Endodermal cell (in vitro differentiated cells): ENCODE measurements around the gene DYRK3. TPM values are rescaled to one million over a fixed set of nuclear protein-coding genes. Genes with fewer than 3 reads are reported as not detected.

Source experiments
- DNase-seq: peaks from one replicate; pipeline ENCODE4 v3.0.0-alpha.2; 2017
- H3K27ac ChIP-seq: 2 replicates; pipeline ENCODE4 v1.5.1; 2013; ENCODE audit warnings: mild to moderate bottlenecking, low read depth, low read length, moderate library complexity
- H3K27me3 ChIP-seq: 2 replicates; pipeline ENCODE4 v1.6.1; 2013; ENCODE audit warnings: mild to moderate bottlenecking, low read length, moderate library complexity; ENCODE audit not compliant: insufficient read depth, control insufficient read depth, poor library complexity, severe bottlenecking
- H3K36me3 ChIP-seq: 2 replicates; pipeline ENCODE4 v1.7.0; 2013; ENCODE audit warnings: mild to moderate bottlenecking, low read length, moderate library complexity; ENCODE audit not compliant: control insufficient read depth, insufficient read depth
- H3K4me1 ChIP-seq: one replicate; pipeline ENCODE4 v1.7.0; 2013; ENCODE audit warnings: low read length; ENCODE audit not compliant: control insufficient read depth, insufficient read depth
- H3K4me3 ChIP-seq: 2 replicates; pipeline ENCODE4 v1.5.1; 2013; ENCODE audit warnings: mild to moderate bottlenecking, low read length, moderate library complexity
- H3K9ac ChIP-seq: 2 replicates; pipeline ENCODE4 v1.6.1; 2013; ENCODE audit warnings: mild to moderate bottlenecking, low read length, moderate library complexity; ENCODE audit not compliant: poor library complexity, severe bottlenecking; ENCODE audit errors: extremely low read depth
- H3K9me3 ChIP-seq: 2 replicates; pipeline ENCODE4 v1.6.1; 2013; ENCODE audit warnings: mild to moderate bottlenecking, low read length, moderate library complexity; ENCODE audit not compliant: control insufficient read depth
- H3K27ac Mint-ChIP-seq: 2 replicates; pipeline ENCODE4 v1.8.0; 2020; ENCODE audit warnings: mixed read lengths
- H3K27me3 Mint-ChIP-seq: 2 replicates; pipeline ENCODE4 v1.8.0; 2021; ENCODE audit warnings: mild to moderate bottlenecking, mixed read lengths; ENCODE audit not compliant: insufficient read depth
- H3K36me3 Mint-ChIP-seq: 2 replicates; pipeline ENCODE4 v1.8.0; 2020; ENCODE audit warnings: low read depth, mixed read lengths
- H3K4me1 Mint-ChIP-seq: 2 replicates; pipeline ENCODE4 v1.8.0; 2020; ENCODE audit warnings: mixed read lengths
- H3K4me3 Mint-ChIP-seq: 2 replicates; pipeline ENCODE4 v1.8.0; 2020; ENCODE audit warnings: mild to moderate bottlenecking, moderate library complexity, mixed read lengths
- H3K9me3 Mint-ChIP-seq: 2 replicates; pipeline ENCODE4 v1.8.0; 2020; ENCODE audit warnings: mild to moderate bottlenecking, mixed read lengths
- WGBS, 2 experiments: methylation state at CpG; one replicate each; pipeline versions ENCODE4 v1.1.5 to v1.1.7; 2013; ENCODE audit warnings: missing lambda C conversion rate in 2 of 2, mixed read lengths in 1 of 2; ENCODE audit not compliant: insufficient coverage in 1 of 2, insufficient read length in 1 of 2; 5-methylcytosine and 5-hydroxymethylcytosine counted together
- total RNA-seq, 2 donors: library from RNA; stranded (reverse); fragmentation: NEBNext Ultra II Directional in 1 of 2; extraction: Animal tissue kit (Norgen Biotek cat#: 25700) in 1 of 2; gene quantifications; 2 replicates in 1 of 2; 3 replicates in 1 of 2; pipeline ENCODE4 v1.2.1, GENCODE V29; 2021
- TF ChIP-seq, protein P1 (sequence below): fragments of 200-600 bp; sonication (generic); conservative IDR thresholded peaks from 2 replicates; pipeline ENCODE4 v1.5.0; 2021; ENCODE audit warnings: antibody characterized with exemption, mild to moderate bottlenecking

DYRK3 gene
- total RNA-seq, 2 donors from 2014 or later = 9.0 to 13.5 TPM

DNA sequence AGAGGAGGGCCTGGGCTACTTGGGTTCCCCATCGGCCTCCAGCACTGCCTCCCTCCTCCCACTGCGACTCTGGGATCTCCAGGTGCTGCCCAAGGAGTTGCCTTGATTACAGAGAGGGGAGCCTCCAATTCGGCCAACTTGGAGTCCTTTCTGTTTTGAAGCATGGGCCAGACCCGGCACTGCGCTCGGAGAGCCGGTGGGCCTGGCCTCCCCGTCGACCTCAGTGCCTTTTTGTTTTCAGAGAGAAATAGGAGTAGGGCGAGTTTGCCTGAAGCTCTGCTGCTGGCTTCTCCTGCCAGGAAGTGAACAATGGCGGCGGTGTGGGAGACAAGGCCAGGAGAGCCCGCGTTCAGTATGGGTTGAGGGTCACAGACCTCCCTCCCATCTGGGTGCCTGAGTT, 47.4 kb upstream of the DYRK3 start:
- Mint-ChIP-seq H3K4me3 (no peak overlapping the region), H3K4me1 (peaks cover 3% of the 10 kb centered on the region), H3K27ac (no peak overlapping the region), H3K9me3 (no peaks in the 10 kb centered on the region), H3K27me3 (no peaks in the 10 kb centered on the region), H3K36me3 (peaks cover 13% of the 10 kb centered on the region)
- TF ChIP-seq, protein P1, sequence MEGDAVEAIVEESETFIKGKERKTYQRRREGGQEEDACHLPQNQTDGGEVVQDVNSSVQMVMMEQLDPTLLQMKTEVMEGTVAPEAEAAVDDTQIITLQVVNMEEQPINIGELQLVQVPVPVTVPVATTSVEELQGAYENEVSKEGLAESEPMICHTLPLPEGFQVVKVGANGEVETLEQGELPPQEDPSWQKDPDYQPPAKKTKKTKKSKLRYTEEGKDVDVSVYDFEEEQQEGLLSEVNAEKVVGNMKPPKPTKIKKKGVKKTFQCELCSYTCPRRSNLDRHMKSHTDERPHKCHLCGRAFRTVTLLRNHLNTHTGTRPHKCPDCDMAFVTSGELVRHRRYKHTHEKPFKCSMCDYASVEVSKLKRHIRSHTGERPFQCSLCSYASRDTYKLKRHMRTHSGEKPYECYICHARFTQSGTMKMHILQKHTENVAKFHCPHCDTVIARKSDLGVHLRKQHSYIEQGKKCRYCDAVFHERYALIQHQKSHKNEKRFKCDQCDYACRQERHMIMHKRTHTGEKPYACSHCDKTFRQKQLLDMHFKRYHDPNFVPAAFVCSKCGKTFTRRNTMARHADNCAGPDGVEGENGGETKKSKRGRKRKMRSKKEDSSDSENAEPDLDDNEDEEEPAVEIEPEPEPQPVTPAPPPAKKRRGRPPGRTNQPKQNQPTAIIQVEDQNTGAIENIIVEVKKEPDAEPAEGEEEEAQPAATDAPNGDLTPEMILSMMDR = no peak
- no peaks in the 10 kb centered on the region for H3K9me3 ChIP-seq
- H3K4me1 ChIP-seq = no peaks in the 10 kb centered on the region
- WGBS, 2 experiments = 92 to 94% methylated on average over 8 to 14 of the region's 14 CpGs
- H3K27ac ChIP-seq = peak overlapping the region; percentile 42
- H3K4me3 ChIP-seq = no peak overlapping the region
- no peak for DNase-seq
- no peaks in the 10 kb centered on the region for H3K27me3 ChIP-seq
- peaks cover 30% of the 10 kb centered on the region for H3K36me3 ChIP-seq
- H3K9ac ChIP-seq = no peak overlapping the region

DNA sequence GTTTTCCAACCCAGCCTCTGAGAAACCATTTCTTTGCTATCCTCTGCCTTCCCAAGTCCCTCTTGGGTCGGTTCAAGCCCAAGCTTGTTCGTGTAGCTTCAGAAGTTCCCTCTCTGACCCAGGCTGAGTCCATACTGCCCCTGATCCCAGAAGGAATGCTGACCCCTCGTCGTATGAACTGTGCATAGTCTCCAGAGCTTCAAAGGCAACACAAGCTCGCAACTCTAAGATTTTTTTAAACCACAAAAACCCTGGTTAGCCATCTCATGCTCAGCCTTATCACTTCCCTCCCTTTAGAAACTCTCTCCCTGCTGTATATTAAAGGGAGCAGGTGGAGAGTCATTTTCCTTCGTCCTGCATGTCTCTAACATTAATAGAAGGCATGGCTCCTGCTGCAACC, 46.8 kb upstream of the DYRK3 start:
- no peak overlapping the region for H3K27ac Mint-ChIP-seq
- H3K36me3 Mint-ChIP-seq = peaks cover 13% of the 10 kb centered on the region
- H3K4me3 ChIP-seq = no peak overlapping the region
- TF ChIP-seq, protein P1 = no peak
- peaks cover 35% of the 10 kb centered on the region for H3K36me3 ChIP-seq
- peaks cover under 1% of the 10 kb centered on the region for H3K4me1 Mint-ChIP-seq
- no peak overlapping the region for H3K4me3 Mint-ChIP-seq
- H3K9me3 ChIP-seq = no peaks in the 10 kb centered on the region
- H3K9ac ChIP-seq = no peak overlapping the region
- no peaks in the 10 kb centered on the region for H3K27me3 ChIP-seq
- no peaks in the 10 kb centered on the region for H3K9me3 Mint-ChIP-seq
- H3K4me1 ChIP-seq = no peaks in the 10 kb centered on the region
- DNase-seq = no peak
- H3K27me3 Mint-ChIP-seq = no peaks in the 10 kb centered on the region
- H3K27ac ChIP-seq = peak overlapping the region; percentile 42
- 87 to 93% methylated on average over 5 to 6 of the region's 6 CpGs for WGBS, 2 experiments

DNA sequence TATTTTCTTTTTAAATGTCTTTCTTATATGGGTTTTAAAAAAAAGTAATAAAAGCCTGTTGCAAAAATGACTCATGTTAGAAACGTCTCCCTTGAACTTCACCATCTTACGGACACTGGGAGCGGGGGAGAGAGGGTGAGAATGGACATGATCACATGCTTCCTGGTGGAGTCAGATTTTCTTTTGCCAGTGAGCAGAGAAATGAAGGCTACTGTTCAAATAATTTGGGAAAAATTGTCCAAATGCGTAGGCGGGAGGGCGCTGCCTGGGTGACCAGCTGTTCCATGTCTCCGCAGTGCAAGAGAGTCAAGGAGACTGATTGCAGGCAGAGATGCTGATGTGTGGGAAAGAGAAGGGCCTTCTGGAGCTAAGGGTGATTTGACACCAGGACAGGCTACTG, 46.1 kb upstream of the DYRK3 start:
- peaks cover 40% of the 10 kb centered on the region for H3K36me3 ChIP-seq
- H3K27me3 ChIP-seq = no peaks in the 10 kb centered on the region
- Mint-ChIP-seq H3K27ac (no peak overlapping the region), H3K9me3 (no peaks in the 10 kb centered on the region), H3K4me3 (no peak overlapping the region), H3K4me1 (no peaks in the 10 kb centered on the region), H3K36me3 (peaks cover 17% of the 10 kb centered on the region), H3K27me3 (no peaks in the 10 kb centered on the region)
- H3K4me3 ChIP-seq = no peak overlapping the region
- H3K9me3 ChIP-seq = no peaks in the 10 kb centered on the region
- no peak overlapping the region for H3K9ac ChIP-seq
- TF ChIP-seq, protein P1 = no peak
- 91 to 94% methylated on average over 5 to 7 of the region's 7 CpGs for WGBS, 2 experiments
- H3K4me1 ChIP-seq = no peaks in the 10 kb centered on the region
- DNase-seq = no peak
- no peak overlapping the region for H3K27ac ChIP-seq
